Activated naive CD8-positive, alpha-beta T cell treated with anti-CD3 and anti-CD28 coated beads, Interleukin-2, amount 50 U/mL, for 24 hours (primary cell): ENCODE measurements around the gene AHNAK.
A peak's percentile ranks its signal among the peaks of the same experiment; 100 is the strongest.
"Not testable (repeated sequence)": the region's sequence is repeated elsewhere in the genome, so short reads cannot be mapped to it uniquely, and the experiment has no call there.

Experiments used
- ATAC-seq: fragments of 150-1000 bp; cut with Tn5 transposase; one replicate; pipeline ENCODE4 v1.10.0; 2021
- DNase-seq: peaks from one replicate; pipeline ENCODE4 v3.0.0; 2021
- H3K27ac Mint-ChIP-seq: one replicate; pipeline ENCODE4 v1.8.0; 2021; ENCODE audit warnings: mild to moderate bottlenecking, mixed read lengths
- H3K27me3 Mint-ChIP-seq: one replicate; pipeline ENCODE4 v1.8.0; 2021; ENCODE audit warnings: mixed read lengths
- H3K36me3 Mint-ChIP-seq: one replicate; pipeline ENCODE4 v1.8.0; 2021; ENCODE audit warnings: low read depth, mixed read lengths
- H3K4me1 Mint-ChIP-seq: one replicate; pipeline ENCODE4 v1.8.0; 2021; ENCODE audit warnings: mixed read lengths
- H3K4me3 Mint-ChIP-seq: one replicate; pipeline ENCODE4 v1.8.0; 2021; ENCODE audit warnings: mild to moderate bottlenecking, moderate library complexity, mixed read lengths
- H3K9me3 Mint-ChIP-seq: one replicate; pipeline ENCODE4 v1.8.0; 2021; ENCODE audit warnings: mixed read lengths

AHNAK gene, protein sequence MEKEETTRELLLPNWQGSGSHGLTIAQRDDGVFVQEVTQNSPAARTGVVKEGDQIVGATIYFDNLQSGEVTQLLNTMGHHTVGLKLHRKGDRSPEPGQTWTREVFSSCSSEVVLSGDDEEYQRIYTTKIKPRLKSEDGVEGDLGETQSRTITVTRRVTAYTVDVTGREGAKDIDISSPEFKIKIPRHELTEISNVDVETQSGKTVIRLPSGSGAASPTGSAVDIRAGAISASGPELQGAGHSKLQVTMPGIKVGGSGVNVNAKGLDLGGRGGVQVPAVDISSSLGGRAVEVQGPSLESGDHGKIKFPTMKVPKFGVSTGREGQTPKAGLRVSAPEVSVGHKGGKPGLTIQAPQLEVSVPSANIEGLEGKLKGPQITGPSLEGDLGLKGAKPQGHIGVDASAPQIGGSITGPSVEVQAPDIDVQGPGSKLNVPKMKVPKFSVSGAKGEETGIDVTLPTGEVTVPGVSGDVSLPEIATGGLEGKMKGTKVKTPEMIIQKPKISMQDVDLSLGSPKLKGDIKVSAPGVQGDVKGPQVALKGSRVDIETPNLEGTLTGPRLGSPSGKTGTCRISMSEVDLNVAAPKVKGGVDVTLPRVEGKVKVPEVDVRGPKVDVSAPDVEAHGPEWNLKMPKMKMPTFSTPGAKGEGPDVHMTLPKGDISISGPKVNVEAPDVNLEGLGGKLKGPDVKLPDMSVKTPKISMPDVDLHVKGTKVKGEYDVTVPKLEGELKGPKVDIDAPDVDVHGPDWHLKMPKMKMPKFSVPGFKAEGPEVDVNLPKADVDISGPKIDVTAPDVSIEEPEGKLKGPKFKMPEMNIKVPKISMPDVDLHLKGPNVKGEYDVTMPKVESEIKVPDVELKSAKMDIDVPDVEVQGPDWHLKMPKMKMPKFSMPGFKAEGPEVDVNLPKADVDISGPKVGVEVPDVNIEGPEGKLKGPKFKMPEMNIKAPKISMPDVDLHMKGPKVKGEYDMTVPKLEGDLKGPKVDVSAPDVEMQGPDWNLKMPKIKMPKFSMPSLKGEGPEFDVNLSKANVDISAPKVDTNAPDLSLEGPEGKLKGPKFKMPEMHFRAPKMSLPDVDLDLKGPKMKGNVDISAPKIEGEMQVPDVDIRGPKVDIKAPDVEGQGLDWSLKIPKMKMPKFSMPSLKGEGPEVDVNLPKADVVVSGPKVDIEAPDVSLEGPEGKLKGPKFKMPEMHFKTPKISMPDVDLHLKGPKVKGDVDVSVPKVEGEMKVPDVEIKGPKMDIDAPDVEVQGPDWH (N-terminal part only)

DNA sequence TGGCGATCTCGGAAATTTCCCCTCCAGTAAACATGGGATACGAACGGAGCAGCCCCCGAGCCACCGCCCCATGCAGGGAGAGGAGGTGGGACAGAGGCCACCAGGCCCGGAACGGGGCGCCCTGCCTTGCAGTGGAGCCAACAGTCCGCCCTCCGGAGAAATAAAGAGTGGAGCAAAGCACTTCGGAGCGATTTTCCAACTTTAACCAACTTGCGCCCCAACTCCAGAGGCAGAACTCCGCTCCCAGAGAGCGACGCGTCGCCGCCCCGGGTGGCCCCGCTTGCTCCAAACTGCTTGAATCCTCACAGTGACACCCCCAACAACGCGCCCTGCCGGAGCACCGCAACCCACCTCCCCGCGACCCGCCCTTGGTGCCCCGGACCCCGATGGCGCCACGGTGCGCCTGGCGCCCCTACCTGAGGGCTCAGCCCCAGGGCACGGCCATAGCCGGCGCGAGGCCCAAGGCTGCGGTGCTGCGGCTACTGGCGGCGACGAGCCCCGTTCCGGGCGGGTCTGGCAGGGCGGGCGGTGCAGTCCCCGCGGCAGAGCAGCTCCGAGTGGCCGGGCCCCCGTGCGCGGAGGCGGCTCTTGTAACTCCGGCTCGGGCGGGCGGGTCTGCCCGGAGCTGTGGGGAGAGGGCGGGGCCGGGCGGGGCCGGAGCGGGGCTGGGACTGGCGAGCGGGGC is at the start of gene AHNAK:
TSS of gene AHNAK (minus strand) at position 563 of the 685 bp plus-strand sequence. CDS start 10,708 bp downstream, outside the sequence.
- Mint-ChIP-seq H3K27me3 (peaks cover 12% of the 10 kb centered on the region), H3K27ac (peak within 1 kb of the TSS; percentile 68), H3K4me3 (peak within 1 kb of the TSS; percentile 87), H3K4me1 (peaks cover 78% of the 10 kb centered on the region), H3K9me3 (no peaks in the 10 kb centered on the region), H3K36me3 (peaks cover 1% of the 10 kb centered on the region)
- DNase-seq (peak; percentile 74), ATAC-seq (peak; percentile 22)

DNA sequence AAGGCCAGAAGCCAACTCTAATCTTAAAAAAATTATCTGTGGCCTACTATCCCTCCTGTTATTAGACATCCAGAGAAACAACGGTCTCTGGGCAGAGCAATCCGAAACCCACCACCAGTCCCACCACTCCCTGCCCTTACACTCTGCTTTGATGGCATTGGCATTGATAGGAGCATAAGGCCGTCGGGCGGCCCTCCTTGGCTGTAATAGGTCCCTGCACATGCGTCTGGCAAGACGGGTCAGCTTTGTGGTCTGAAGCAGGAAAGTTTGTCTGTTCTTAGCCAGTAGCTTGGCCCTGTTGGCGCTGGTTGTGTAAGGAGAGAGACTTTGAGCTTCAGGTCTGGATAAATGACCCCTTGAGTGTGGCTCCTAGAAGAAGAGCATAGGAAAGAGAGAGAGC is 48.5 kb upstream of the AHNAK start:
- peaks cover 63% of the 10 kb centered on the region for H3K4me1 Mint-ChIP-seq
- peak overlapping the region; percentile 54 for H3K27ac Mint-ChIP-seq
- ATAC-seq (no peak), DNase-seq (no peak)
- no peaks in the 10 kb centered on the region for H3K9me3 Mint-ChIP-seq
- peaks cover 4% of the 10 kb centered on the region for H3K27me3 Mint-ChIP-seq
- no peak overlapping the region for H3K4me3 Mint-ChIP-seq
- H3K36me3 Mint-ChIP-seq: peaks cover 73% of the 10 kb centered on the region

DNA sequence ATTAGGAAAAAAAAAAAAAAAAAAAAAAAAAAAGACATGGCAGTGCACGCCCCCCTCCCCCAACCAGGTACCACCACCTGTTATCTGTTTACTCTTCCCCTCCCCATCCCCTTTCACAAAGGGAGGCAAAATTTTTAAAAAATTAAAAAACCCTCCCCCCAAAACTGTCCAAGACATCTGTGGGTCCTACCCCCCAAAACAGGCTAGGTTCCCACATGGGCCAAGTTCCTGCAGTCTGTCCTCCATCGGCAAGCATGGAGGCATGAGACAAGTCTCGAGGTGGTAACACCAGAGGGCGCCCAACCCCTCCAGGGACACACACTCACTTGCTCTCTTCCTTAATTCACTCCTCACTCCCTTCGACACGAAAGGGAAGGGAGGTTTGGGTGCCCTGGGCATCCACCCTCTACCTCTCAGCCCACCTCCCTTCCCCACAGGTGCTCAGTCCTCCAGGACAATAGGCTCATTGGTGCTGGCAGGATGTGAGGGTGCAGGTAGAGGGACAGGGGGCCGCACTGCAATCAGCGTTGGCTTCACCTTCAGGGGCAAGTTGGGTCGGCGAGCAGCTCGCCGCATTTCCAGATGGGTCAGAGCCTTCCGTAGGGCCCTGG is 46.9 kb upstream of the AHNAK start:
- Mint-ChIP-seq H3K9me3 (no peaks in the 10 kb centered on the region), H3K4me1 (peaks cover 58% of the 10 kb centered on the region), H3K27me3 (peaks cover 4% of the 10 kb centered on the region), H3K4me3 (peak overlapping the region; percentile 66), H3K27ac (peak overlapping the region; percentile 84), H3K36me3 (peaks cover 63% of the 10 kb centered on the region)
- peak; percentile 81 for DNase-seq
- ATAC-seq: peak; percentile 27

DNA sequence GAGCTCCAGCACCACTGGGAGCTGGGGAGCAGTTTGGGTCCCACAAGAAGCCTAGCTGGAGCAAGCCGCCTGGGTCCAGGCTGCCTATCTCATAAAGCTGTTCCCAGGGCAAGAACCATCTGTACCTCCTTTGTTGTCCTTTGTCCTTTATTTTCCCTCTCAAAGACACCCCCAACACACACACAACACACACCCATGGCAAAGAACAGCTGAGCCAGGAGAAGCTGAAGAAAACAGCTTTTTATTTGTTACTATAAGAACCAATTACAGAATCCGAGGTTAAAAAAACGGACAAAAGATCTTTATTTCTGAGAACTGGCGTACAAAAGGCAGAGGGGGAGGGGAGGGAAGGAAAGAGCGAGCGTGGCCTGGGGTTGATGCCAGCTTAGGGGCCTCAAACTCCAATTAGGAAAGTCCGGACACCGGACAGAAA is 46.4 kb upstream of the AHNAK start:
- Mint-ChIP-seq H3K27me3 (peaks cover 4% of the 10 kb centered on the region), H3K36me3 (peaks cover 60% of the 10 kb centered on the region), H3K4me3 (peak overlapping the region; percentile 96), H3K9me3 (no peaks in the 10 kb centered on the region), H3K4me1 (peaks cover 54% of the 10 kb centered on the region), H3K27ac (peak overlapping the region; percentile 92)
- no peak for DNase-seq
- ATAC-seq: no peak

DNA sequence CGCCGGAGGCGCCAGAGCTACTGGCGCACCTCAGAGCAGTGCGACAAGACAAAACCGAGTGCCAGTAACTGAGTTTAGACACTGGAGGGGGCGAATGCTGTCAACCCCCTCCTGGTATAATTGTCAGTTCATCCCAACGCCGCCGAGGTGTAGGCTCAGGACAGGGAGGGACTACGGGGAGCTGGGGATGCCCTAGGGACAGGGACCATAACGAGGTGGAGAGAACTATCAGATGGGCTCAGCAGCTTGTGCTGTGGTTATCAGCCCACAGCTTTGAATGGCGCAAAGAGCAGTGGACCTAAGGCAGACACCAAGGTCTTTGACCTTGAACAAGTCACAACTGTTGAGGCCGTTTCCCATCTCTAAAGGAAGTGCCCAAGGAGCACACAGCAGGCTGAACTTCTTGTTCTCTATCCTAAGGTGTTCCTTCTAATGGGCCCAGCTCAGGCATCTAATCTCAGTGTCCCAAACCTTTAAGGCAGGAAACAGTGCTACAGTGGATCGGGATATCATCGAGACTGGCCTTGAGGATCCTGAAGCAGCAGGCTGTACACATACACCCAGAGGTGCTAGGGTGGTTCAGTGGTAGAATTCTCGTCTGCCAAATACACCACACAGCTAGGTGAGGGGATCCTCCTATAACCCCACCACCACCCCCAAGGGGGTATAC is 45.7 kb upstream of the AHNAK start:
- Mint-ChIP-seq H3K9me3 (no peaks in the 10 kb centered on the region), H3K36me3 (peaks cover 58% of the 10 kb centered on the region), H3K27me3 (peaks cover 4% of the 10 kb centered on the region), H3K27ac (peak overlapping the region; percentile 92), H3K4me1 (peaks cover 56% of the 10 kb centered on the region), H3K4me3 (peak overlapping the region; percentile 96)
- ATAC-seq (no peak), DNase-seq (peak; percentile 17)

DNA sequence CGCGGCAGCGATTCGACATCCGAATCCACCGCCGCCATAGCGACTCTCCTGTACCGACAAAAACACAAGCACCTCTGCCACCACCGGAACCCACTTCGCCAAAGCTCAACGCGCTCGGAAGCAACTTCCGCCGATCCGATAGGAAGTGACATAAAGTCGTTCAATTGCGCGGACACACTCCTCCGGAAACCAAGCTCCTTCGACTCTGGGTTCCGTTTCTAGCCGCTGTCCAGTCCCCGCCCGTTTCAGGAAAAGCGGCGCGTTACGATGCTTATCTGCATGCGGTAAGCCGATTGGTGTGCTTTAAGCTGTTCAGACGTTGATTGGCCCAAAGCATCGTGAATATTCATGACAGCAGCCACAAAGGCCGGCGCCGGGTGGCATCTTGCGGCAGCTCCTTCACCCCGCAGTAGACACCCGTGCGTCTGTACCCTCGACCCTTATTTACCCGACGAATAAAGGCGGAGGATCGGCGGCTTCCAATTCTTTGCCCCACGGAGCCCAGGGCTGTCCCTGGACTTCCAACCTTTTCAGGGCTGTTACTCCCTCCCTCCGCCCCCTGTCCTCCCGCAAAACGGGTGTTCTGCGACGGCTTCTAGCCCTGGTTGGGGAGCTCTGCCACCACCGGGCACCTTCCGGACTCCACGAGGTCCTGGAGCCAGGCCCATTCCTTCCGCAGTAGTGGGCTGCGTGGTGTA is 45.0 kb upstream of the AHNAK start, which contains the start of gene TUT1:
TSS of gene TUT1 (minus strand) at position 76 of the 698 bp plus-strand sequence. CDS start at position 38, 38 bp downstream.
- peak within 1 kb of the TSS; percentile 92 for H3K27ac Mint-ChIP-seq
- peak within 1 kb of the TSS; percentile 96 for H3K4me3 Mint-ChIP-seq
- peaks cover 53% of the 10 kb centered on the region for H3K36me3 Mint-ChIP-seq
- H3K9me3 Mint-ChIP-seq: no peaks in the 10 kb centered on the region
- H3K4me1 Mint-ChIP-seq: peaks cover 56% of the 10 kb centered on the region
- DNase-seq (peak; percentile 94), ATAC-seq (peak; percentile 93)
- peaks cover 4% of the 10 kb centered on the region for H3K27me3 Mint-ChIP-seq

DNA sequence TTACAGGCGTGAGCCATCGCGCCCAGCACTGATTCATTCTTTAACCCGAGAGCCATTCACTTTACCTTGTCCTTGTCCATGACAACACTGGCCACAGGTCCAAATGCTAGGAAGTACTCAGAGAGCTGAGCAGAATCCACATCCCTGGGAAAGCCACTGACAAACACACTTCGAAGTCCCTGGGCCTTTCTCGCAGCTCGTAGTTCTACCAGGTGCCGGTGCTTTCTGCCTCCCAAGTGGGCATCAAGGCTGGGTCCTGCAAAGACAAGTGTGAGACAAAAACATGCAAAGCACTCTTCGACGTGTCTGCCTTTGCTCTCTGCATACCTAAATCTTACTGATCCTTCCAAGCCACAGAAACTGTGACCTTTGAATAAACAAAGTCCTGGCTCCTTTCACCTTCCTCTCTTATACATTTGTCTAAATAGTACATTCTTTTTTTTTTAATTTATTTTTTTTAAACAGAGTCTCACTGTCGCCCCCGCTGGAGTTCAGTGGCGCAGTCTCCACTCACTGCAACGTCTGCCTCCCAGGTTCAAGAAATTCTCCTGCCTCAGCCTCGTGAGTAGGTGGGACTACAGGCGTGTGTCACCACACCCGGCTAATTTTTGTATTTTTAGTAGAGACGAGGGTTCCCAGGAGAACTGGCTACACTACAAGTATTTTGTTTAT is 42.5 kb upstream of the AHNAK start:
- no peaks in the 10 kb centered on the region for H3K9me3 Mint-ChIP-seq
- peak overlapping the region; percentile 92 for H3K27ac Mint-ChIP-seq
- H3K36me3 Mint-ChIP-seq: peaks cover 39% of the 10 kb centered on the region
- ATAC-seq (no peak), DNase-seq (peak; percentile 29)
- H3K4me1 Mint-ChIP-seq: peaks cover 59% of the 10 kb centered on the region
- H3K4me3 Mint-ChIP-seq: peak overlapping the region; percentile 96
- H3K27me3 Mint-ChIP-seq: peaks cover 4% of the 10 kb centered on the region

DNA sequence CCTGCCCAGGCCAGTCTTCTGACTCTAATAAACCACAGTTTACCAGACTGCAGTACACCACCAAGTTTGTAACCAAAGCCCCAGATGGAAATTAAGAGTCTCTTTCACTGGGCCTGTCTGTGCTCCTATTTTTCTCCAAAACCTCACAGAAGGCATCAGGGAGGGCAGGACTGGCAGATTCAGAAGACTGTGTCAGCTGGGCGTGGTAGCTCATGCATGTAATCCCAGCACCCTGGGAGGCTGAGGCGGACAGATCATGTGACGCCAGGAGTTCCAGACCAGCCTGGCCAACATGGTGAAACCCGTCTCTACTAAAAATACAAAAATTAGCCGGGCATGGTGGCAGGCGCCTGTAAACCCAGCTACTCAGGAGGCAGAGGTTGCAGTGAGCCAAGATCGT is 38.8 kb upstream of the AHNAK start:
- H3K36me3 Mint-ChIP-seq: peaks cover 28% of the 10 kb centered on the region
- peaks cover 24% of the 10 kb centered on the region for H3K4me1 Mint-ChIP-seq
- not testable (repeated sequence) for ATAC-seq, DNase-seq, H3K27ac Mint-ChIP-seq, H3K9me3 Mint-ChIP-seq, H3K27me3 Mint-ChIP-seq, H3K4me3 Mint-ChIP-seq

DNA sequence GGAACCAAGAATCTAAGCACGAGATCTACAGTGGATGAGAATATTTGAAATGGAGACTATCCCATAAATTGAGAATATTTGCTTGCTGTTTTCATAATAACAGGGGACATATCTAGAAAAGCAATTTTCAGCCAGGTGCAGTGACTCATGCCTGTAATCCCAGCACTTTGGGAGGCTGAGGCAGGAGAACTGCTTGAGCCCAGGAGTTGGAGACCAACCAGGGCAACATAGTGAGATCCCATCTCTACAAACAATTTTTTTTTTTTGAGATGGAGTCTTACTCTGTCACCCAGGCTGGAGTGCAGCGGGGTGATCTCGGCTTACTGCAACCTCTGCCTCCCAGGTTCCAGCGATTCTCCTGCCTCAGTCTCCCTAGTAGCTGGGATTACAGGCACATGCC is 35.1 kb upstream of the AHNAK start:
- peaks cover 20% of the 10 kb centered on the region for H3K36me3 Mint-ChIP-seq
- H3K27ac Mint-ChIP-seq, H3K27me3 Mint-ChIP-seq, DNase-seq, H3K9me3 Mint-ChIP-seq, H3K4me1 Mint-ChIP-seq, ATAC-seq, H3K4me3 Mint-ChIP-seq: not testable (repeated sequence)

DNA sequence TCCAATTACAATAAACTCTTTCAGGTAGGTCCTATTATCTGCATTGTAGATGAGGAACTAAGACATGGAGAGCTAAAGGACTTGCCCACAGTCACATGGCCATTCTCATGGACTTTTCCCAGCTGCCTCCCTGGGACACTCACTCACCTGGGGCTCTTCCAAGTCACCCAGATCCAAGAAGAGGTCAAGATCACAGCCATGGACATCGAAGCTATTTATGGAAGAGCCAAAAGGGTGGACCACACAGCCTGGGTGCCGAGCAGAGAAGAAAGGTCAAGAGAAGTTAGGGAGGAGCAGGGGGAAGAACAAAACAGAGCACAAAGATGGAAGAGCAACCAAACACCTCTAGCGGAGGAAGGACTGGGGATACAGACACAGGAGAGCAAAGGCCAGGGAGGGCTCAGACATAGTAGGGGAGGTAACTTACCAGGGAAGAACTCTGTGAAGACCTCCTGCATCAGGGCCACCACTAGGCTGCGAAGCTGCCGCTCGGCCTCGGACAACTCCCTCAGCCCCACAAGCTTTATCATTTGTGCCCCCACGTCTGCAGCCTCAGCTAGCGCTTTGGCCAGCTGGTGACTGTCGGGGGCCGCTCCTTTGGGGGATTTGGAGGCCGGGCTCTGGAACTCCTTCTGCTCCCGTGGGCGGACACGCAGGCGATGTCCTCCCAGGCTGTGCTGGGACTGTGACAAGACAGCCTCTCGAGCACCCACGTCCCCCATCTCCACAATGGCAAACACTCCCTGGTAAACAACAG is 34.5 kb upstream of the AHNAK start:
- Mint-ChIP-seq H3K27ac (peak overlapping the region; percentile 67), H3K9me3 (no peaks in the 10 kb centered on the region), H3K27me3 (no peaks in the 10 kb centered on the region), H3K36me3 (peaks cover 19% of the 10 kb centered on the region), H3K4me1 (peaks cover 4% of the 10 kb centered on the region), H3K4me3 (no peak overlapping the region)
- no peak for ATAC-seq
- DNase-seq: no peak

DNA sequence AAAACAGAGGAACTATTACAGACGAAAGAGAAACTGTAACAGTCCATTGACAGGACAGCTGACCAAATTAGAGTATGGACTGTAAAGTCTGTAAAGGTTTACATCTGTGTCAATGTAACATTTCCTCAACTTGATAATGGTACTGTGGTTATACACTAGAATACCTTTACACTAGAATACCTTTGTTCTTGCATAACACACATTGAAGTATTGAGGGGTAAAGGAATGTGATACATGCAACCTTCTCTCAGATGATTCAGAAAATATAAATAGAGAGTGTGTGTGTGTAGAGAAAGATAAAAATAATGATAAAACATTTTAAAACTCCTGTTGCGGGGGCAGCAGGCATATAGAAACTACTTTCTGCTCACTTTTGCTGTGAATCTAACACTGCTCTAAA is 32.6 kb upstream of the AHNAK start:
- peaks cover 9% of the 10 kb centered on the region for H3K4me1 Mint-ChIP-seq
- H3K4me3 Mint-ChIP-seq: no peak overlapping the region
- H3K27ac Mint-ChIP-seq: no peak overlapping the region
- ATAC-seq (no peak), DNase-seq (no peak)
- peaks cover 22% of the 10 kb centered on the region for H3K36me3 Mint-ChIP-seq
- no peaks in the 10 kb centered on the region for H3K27me3 Mint-ChIP-seq
- H3K9me3 Mint-ChIP-seq: no peaks in the 10 kb centered on the region
